H1 (cell line): ENCODE data around the gene FLNC.

Experiments
- EGR1 ChIP-seq: IDR thresholded peaks from 2 replicates; pipeline ENCODE4 v1.6.1; 2011; ENCODE audit warnings: low read depth, low read length, borderline replicate concordance
- EP300 ChIP-seq, 2 experiments: IDR thresholded peaks; 1 replicate in 1 of 2; 2 replicates in 1 of 2; pipeline ENCODE4 v1.6.1; 2011 to 2012; ENCODE audit warnings: low read depth in 2 of 2, low read length in 2 of 2, mild to moderate bottlenecking in 2 of 2, borderline replicate concordance in 1 of 2, inconsistent platforms in 1 of 2, moderate library complexity in 1 of 2
- EZH2 ChIP-seq: fragments of 200-600 bp; sonication (generic); IDR thresholded peaks from 2 replicates; pipeline ENCODE4 v1.7.1; 2012; ENCODE audit warnings: low read depth, mild to moderate bottlenecking, moderate library complexity, low read length, inconsistent platforms; ENCODE audit not compliant: severe bottlenecking
- GABPA ChIP-seq: IDR thresholded peaks from 2 replicates; pipeline ENCODE4 v1.6.1; 2011; ENCODE audit warnings: mild to moderate bottlenecking, low read length, moderate library complexity, borderline replicate concordance; ENCODE audit not compliant: insufficient read depth
- JUN ChIP-seq: IDR thresholded peaks from 2 replicates; pipeline ENCODE4 v1.6.1; 2011; ENCODE audit warnings: low read depth, mild to moderate bottlenecking, improper control_type of control experiment, low read length
- MAFK ChIP-seq: IDR thresholded peaks from 2 replicates; pipeline ENCODE4 v1.6.1; 2012; ENCODE audit warnings: low read depth, mild to moderate bottlenecking, improper control_type of control experiment, low read length
- POLR2A ChIP-seq, 2 experiments: IDR thresholded peaks; 1 replicate in 1 of 2; 2 replicates in 1 of 2; pipeline ENCODE4 v1.6.1; 2011; ENCODE audit warnings: low read depth in 2 of 2, low read length in 2 of 2, mild to moderate bottlenecking in 2 of 2; ENCODE audit errors: control extremely low read depth in 1 of 2
- TAF1 ChIP-seq: IDR thresholded peaks from 2 replicates; pipeline ENCODE4 v1.6.1; 2011; ENCODE audit warnings: mild to moderate bottlenecking, low read depth, low read length
- TCF12 ChIP-seq: IDR thresholded peaks from 2 replicates; pipeline ENCODE4 v1.6.1; 2011; ENCODE audit warnings: low read depth, mild to moderate bottlenecking, low read length
- TF ChIP-seq, protein P1 (sequence below): IDR thresholded peaks from 2 replicates; pipeline ENCODE4 v1.6.1; 2012; ENCODE audit warnings: inconsistent platforms
- TF ChIP-seq, protein P2 (sequence below), 3 experiments: IDR thresholded peaks; 1 replicate in 2 of 3; 2 replicates in 1 of 3; pipeline versions ENCODE4 v1.5.1 to v1.6.1; 2011; ENCODE audit warnings: low read length in 3 of 3, mild to moderate bottlenecking in 3 of 3, inconsistent platforms in 2 of 3, low read depth in 1 of 3, moderate library complexity in 1 of 3; ENCODE audit not compliant: insufficient read depth in 1 of 3; ENCODE audit errors: control extremely low read depth in 1 of 3

DNA sequence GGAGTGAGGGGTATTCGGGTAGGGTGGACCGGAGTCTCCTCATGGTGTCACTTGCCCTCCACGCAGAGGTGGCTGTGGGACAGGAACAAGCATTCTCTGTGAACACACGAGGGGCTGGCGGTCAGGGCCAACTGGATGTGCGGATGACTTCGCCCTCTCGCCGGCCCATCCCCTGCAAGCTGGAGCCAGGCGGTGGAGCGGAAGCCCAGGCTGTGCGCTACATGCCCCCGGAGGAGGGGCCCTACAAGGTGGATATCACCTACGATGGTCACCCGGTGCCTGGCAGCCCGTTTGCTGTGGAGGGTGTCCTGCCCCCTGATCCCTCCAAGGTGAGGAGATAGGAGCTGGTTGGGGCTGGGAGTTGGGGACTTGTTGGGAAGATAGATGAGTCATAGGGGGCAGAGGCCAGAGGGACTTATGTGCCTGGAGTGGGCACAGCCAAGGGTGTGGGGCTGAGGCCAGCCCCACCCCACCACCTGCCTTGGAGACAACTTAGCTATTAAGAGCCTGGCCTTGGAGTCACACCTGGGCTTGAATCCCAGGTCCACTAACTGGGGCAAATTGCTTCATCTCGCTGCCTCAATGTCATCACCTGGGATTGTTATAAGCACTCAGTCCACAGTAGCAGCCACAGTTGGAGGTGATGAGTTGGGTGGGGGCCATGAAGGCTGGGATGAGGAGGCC is 13.9 kb downstream of the FLNC start:
- TF ChIP-seq, protein P1, sequence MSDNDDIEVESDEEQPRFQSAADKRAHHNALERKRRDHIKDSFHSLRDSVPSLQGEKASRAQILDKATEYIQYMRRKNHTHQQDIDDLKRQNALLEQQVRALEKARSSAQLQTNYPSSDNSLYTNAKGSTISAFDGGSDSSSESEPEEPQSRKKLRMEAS = no peak
- TF ChIP-seq GABPA (no peak), EP300 (IDR thresholded peaks at IDR 0.05; ENCODE audit: borderline replicate concordance in 1 of 2, low read depth in 2 of 2, low read length in 2 of 2) (no peak), JUN (no peak), EGR1 (no peak), MAFK (no peak), TAF1 (no peak), POLR2A (IDR thresholded peaks at IDR 0.05; ENCODE audit: control extremely low read depth in 1 of 2, low read depth in 2 of 2, low read length in 2 of 2) (no peak), EZH2 (no peak), TCF12 (no peak)
- TF ChIP-seq, protein P2, sequence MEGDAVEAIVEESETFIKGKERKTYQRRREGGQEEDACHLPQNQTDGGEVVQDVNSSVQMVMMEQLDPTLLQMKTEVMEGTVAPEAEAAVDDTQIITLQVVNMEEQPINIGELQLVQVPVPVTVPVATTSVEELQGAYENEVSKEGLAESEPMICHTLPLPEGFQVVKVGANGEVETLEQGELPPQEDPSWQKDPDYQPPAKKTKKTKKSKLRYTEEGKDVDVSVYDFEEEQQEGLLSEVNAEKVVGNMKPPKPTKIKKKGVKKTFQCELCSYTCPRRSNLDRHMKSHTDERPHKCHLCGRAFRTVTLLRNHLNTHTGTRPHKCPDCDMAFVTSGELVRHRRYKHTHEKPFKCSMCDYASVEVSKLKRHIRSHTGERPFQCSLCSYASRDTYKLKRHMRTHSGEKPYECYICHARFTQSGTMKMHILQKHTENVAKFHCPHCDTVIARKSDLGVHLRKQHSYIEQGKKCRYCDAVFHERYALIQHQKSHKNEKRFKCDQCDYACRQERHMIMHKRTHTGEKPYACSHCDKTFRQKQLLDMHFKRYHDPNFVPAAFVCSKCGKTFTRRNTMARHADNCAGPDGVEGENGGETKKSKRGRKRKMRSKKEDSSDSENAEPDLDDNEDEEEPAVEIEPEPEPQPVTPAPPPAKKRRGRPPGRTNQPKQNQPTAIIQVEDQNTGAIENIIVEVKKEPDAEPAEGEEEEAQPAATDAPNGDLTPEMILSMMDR (IDR thresholded peaks at IDR 0.05; ENCODE audit: control extremely low read depth in 1 of 3, insufficient read depth in 1 of 3, low read depth in 1 of 3, low read length in 3 of 3) = no peak
